H1 (cell line): ENCODE data around the gene TPMT. TPM values are rescaled to one million over a fixed set of nuclear protein-coding genes. Genes with fewer than 3 reads are reported as not detected.

Experiments used
- ATF2 ChIP-seq: IDR thresholded peaks from 2 replicates; pipeline ENCODE4 v1.6.1; 2012; ENCODE audit warnings: low read length, inconsistent platforms
- CTCF ChIP-seq, 3 experiments: IDR thresholded peaks; 1 replicate in 2 of 3; 2 replicates in 1 of 3; pipeline versions ENCODE4 v1.5.1 to v1.6.1; 2011; ENCODE audit warnings: low read length in 3 of 3, mild to moderate bottlenecking in 3 of 3, inconsistent platforms in 2 of 3, low read depth in 1 of 3, moderate library complexity in 1 of 3; ENCODE audit not compliant: insufficient read depth in 1 of 3; ENCODE audit errors: control extremely low read depth in 1 of 3
- ZNF274 ChIP-seq: IDR thresholded peaks from 2 replicates; pipeline ENCODE4 v1.7.0; 2012; ENCODE audit warnings: low read length, borderline replicate concordance; ENCODE audit errors: extremely low read depth
- polyA plus RNA-seq, 7 experiments: library from polyadenylated mRNA; depleted of rRNA in 3 of 7; stranded (reverse) in 5 of 7; unstranded in 2 of 7; fragments of >200 nt in 5 of 7; fragments of 200-250 nt in 2 of 7; gene quantifications; 1 replicate in 5 of 7; 2 replicates in 1 of 7; 4 replicates in 1 of 7; pipeline versions ENCODE4 v1.2.1 to v1.2.3, GENCODE V29; 2011 to 2013; ENCODE audit warnings: missing spikeins in 2 of 7, mixed read lengths in 2 of 7
- total RNA-seq: library from RNA; stranded (reverse); fragmentation: NEBNext Ultra II Directional; extraction: Animal tissue kit (Norgen Biotek cat#: 25700); gene quantifications from 2 replicates; pipeline ENCODE4 v1.2.1, GENCODE V29; 2021

The TPMT gene
- total and polyA plus RNA-seq, 2 of the 8 experiments (the other 6 are each of a cell fraction or from before 2014, with no cell fraction given): 12.3 to 17.2 TPM

DNA sequence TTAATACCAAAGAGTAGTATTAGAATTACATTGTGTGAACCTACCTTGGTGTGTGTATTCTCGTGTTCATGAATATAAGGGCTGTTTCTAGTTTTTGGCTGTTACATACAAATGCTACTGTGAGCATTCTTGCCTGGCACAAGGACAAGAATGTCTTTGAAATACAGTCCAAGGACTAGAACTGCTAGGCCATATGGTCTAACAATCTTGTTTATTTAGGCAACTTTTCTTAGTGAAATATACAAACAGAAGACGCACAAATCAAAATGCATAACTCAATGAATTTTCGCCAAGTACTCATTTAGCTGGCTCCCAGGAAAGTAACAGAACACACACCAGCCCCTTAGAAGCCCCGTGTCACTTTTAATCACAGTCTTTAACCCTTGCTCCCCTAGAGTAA, 28.9 kb upstream of the TPMT start (continued):
- TF ChIP-seq ATF2 (no peak), CTCF (IDR thresholded peaks at IDR 0.05; ENCODE audit: control extremely low read depth in 1 of 3, insufficient read depth in 1 of 3, low read depth in 1 of 3, low read length in 3 of 3) (no peak), ZNF274 (no peak)
